Measurements from ENCODE around the gene SCRN1.

The SCRN1 gene

GRCh38 chr7:29990931-29991330, 1.3 kb upstream of the SCRN1 start:
- TF ChIP-seq GATA3 (IDR thresholded peaks at IDR 0.05; ENCODE audit: low read depth, low read length) (no peak), GATA2 (IDR thresholded peaks at IDR 0.05; ENCODE audit: low read depth, low read length) (no peak)

DNA sequence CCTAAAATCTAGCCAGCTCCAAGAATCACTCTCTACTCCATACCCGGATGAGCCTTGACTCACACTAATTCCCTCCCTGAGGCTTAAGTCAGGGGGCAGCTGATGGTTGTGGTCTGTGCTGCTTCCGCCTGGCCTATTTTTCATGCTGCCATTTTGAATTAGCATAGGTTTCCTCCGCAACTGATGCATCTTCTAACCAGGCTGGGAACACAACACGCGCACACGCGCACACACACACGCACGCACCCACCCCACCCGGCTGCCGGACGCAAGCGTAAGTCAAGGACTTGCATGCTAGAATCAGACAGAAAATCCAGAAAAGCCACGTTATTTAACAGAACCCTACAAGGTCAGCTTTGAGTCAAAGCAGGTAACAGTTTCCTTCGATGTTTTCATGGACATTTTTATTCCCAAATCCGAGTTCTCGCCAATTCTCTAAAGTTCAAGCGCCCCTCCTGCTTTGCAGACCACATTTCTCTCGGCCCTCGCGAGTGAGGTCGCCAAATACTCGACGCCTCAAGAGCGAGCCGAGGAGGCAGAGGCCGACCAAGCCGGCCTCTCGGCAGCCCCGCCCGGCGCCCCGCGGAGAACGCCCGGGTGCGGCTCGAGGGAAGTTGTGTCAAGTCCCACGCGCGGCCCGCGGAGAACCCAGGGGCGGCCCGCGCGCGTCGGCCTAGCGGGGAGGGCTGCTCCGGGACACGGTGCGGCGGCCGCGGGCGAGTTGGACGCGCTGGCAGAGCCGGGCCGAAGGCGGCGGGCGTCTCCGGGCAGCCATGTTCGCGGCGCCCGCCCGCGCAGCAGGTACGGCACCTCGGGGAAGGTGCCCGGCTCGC, 961 bp downstream of the SCRN1 start:
- TF ChIP-seq GATA2 (IDR thresholded peaks at IDR 0.05; ENCODE audit: low read depth, low read length) (no peak), GATA3 (IDR thresholded peaks at IDR 0.05; ENCODE audit: low read depth, low read length) (no peak)

GRCh38 chr7:29987811-29988317, 1.7 kb downstream of the SCRN1 start:
- TF ChIP-seq GATA3 (IDR thresholded peaks at IDR 0.05; ENCODE audit: low read depth, low read length) (no peak), GATA2 (IDR thresholded peaks at IDR 0.05; ENCODE audit: low read depth, low read length) (no peak)

- TF ChIP-seq GATA2 (IDR thresholded peaks at IDR 0.05; ENCODE audit: low read depth, low read length): no peak
- TF ChIP-seq GATA3 (IDR thresholded peaks at IDR 0.05; ENCODE audit: low read depth, low read length): no peak
These were observed 2.5 kb downstream of the SCRN1 start for GRCh38 chr7:29987083-29987482.

- no peak for TF ChIP-seq GATA2 (IDR thresholded peaks at IDR 0.05; ENCODE audit: low read depth, low read length)
- TF ChIP-seq GATA3 (IDR thresholded peaks at IDR 0.05; ENCODE audit: low read depth, low read length): no peak
These were observed 9.4 kb downstream of the SCRN1 start for GRCh38 chr7:29980151-29980550.

- TF ChIP-seq GATA3 (IDR thresholded peaks at IDR 0.05; ENCODE audit: low read depth, low read length) (no peak), GATA2 (IDR thresholded peaks at IDR 0.05; ENCODE audit: low read depth, low read length) (no peak)
These were observed 11.5 kb downstream of the SCRN1 start for GRCh38 chr7:29977886-29978651.

DNA sequence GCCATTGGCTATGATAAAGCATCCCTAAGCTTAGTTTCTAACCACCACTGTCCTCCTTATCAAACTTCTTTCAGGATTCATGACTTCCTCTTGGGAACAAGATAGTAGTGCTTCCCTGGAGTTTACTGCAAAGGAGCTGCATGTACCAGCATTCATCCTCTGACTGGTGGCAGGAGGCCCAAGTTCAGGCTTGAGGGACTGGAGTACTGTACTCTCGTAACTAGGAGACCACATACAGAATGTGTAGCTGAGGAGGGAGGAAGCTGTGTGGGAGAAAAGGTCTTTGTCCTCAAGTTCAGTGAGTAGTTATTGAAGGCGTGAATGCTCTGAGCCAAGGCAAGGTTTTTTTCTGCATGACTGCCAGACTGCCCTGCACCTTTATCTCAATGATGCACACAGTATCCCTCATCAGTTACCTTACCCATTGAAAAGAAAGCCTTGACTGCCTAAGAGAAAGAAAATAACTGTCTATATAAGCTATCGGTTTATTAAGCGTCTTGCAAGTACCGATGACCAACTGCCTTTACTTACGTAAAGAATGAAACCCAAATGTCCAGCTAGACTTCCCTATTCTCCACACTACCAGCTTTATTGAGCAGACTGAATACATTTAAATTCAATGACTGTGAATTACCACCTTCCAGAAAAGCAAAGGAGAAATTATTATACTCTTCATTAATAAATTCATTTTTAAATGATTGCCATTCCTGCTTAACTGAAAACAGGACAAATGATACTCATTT, 12.8 kb downstream of the SCRN1 start:
- TF ChIP-seq GATA3 (IDR thresholded peaks at IDR 0.05; ENCODE audit: low read depth, low read length) (no peak), GATA2 (IDR thresholded peaks at IDR 0.05; ENCODE audit: low read depth, low read length) (no peak)

GRCh38 chr7:29976266-29976665, 13.3 kb downstream of the SCRN1 start:
- no peak for TF ChIP-seq GATA2 (IDR thresholded peaks at IDR 0.05; ENCODE audit: low read depth, low read length)
- TF ChIP-seq GATA3 (IDR thresholded peaks at IDR 0.05; ENCODE audit: low read depth, low read length): no peak

- TF ChIP-seq GATA2 (IDR thresholded peaks at IDR 0.05; ENCODE audit: low read depth, low read length): no peak
- no peak for TF ChIP-seq GATA3 (IDR thresholded peaks at IDR 0.05; ENCODE audit: low read depth, low read length)
These were observed 14.0 kb downstream of the SCRN1 start for GRCh38 chr7:29975561-29975960.

DNA sequence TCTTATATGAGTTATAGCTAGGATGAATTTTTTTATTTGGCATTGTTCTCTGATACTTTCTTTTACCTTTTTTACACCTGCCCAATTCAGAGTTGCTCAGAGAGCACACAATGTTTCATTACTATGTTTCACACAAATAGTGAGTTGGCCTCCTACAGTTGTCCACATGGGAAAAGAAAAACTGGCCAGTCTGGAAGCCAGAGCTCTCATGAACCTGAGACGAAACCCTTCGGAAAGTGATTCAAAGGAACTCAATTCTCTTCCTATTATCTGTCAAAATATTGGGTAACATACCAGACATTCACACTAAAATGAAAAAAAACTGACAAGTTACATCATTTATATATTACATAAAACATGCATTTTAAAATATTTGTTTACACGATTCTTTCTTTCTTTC, 15.3 kb downstream of the SCRN1 start:
- no peak for TF ChIP-seq GATA3 (IDR thresholded peaks at IDR 0.05; ENCODE audit: low read depth, low read length)
- no peak for TF ChIP-seq GATA2 (IDR thresholded peaks at IDR 0.05; ENCODE audit: low read depth, low read length)

DNA sequence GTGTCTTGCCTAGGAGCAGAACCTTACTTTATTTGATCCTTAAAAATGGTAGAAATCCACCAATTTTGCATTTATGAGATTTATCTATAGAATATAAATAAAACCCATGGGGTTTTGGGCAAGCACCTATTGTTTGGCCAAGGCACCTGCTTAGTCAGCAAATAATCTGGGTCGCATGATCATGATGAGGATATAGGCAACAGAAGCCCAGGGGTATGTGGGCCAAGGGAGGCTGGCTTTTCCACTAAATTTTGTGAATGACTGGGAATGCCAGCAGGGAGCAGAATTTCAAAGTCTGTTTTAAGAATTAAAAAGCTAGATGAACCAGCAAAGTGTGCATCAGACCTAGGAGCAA, 17.3 kb downstream of the SCRN1 start:
- TF ChIP-seq GATA3 (IDR thresholded peaks at IDR 0.05; ENCODE audit: low read depth, low read length) (no peak), GATA2 (IDR thresholded peaks at IDR 0.05; ENCODE audit: low read depth, low read length) (no peak)

- TF ChIP-seq GATA2 (IDR thresholded peaks at IDR 0.05; ENCODE audit: low read depth, low read length): no peak
- TF ChIP-seq GATA3 (IDR thresholded peaks at IDR 0.05; ENCODE audit: low read depth, low read length): no peak
These were observed 17.9 kb downstream of the SCRN1 start for GRCh38 chr7:29971566-29972314.

GRCh38 chr7:29970158-29970557, 19.4 kb downstream of the SCRN1 start:
- no peak for TF ChIP-seq GATA3 (IDR thresholded peaks at IDR 0.05; ENCODE audit: low read depth, low read length)
- no peak for TF ChIP-seq GATA2 (IDR thresholded peaks at IDR 0.05; ENCODE audit: low read depth, low read length)

Data from SH-SY5Y (cell line).